MCF 10A (cell line): Measurements from ENCODE around the gene FBXO3. TPM values are rescaled to one million over a fixed set of nuclear protein-coding genes. Genes with fewer than 3 reads are reported as not detected.
"Not testable (repeated sequence)": the region's sequence is repeated elsewhere in the genome, so short reads cannot be mapped to it uniquely, and the experiment has no call there.

Experiments used
- BruUV-seq: library from RNA; stranded (reverse); fragments of 400-500 nt; replicated peaks from 2 replicates; lab custom pipeline; 2021; lab: Mats Ljungman, UMichigan
- CTCF ChIA-PET: fragments of 300-600 bp; sonication (Branson Sonifier 250); formaldehyde crosslinking; extraction: SDS; loops from one replicate; lab custom pipeline; 2021; ENCODE audit warnings: antibody characterized with exemption, inconsistent platforms; lab: Yijun Ruan, JAX
- POLR2A ChIA-PET: fragments of 300-600, 350-650 bp; sonication (Branson Sonifier 250); formaldehyde crosslinking; extraction: SDS; loops from one replicate; lab custom pipeline; 2020; ENCODE audit warnings: antibody characterized with exemption, inconsistent platforms; lab: Yijun Ruan, JAX
- DNase-seq: peaks from one replicate; pipeline ENCODE4 v3.0.0-alpha.2; 2018; ENCODE audit not compliant: unreplicated experiment
- H3K27ac Mint-ChIP-seq: one replicate; pipeline ENCODE4 v1.8.0; 2022; ENCODE audit warnings: mild to moderate bottlenecking, low read depth, mixed read lengths; ENCODE audit not compliant: unreplicated experiment
- H3K27me3 Mint-ChIP-seq: one replicate; pipeline ENCODE4 v1.8.0; 2022; ENCODE audit warnings: mixed read lengths; ENCODE audit not compliant: insufficient read depth, unreplicated experiment
- H3K36me3 Mint-ChIP-seq: one replicate; pipeline ENCODE4 v1.8.0; 2022; ENCODE audit warnings: mild to moderate bottlenecking, moderate library complexity, mixed read lengths; ENCODE audit not compliant: insufficient read depth, unreplicated experiment
- H3K4me1 Mint-ChIP-seq: one replicate; pipeline ENCODE4 v1.8.0; 2022; ENCODE audit warnings: mixed read lengths; ENCODE audit not compliant: insufficient read depth, unreplicated experiment
- H3K4me3 Mint-ChIP-seq: one replicate; pipeline ENCODE4 v1.8.0; 2022; ENCODE audit warnings: mild to moderate bottlenecking, moderate library complexity, mixed read lengths; ENCODE audit not compliant: unreplicated experiment
- H3K9me3 Mint-ChIP-seq: one replicate; pipeline ENCODE4 v1.8.0; 2022; ENCODE audit warnings: mixed read lengths; ENCODE audit not compliant: unreplicated experiment
- CTCF ChIP-seq: fragments of 200-600 bp; IDR thresholded peaks from one replicate; pipeline ENCODE4 v1.8.0; 2022; ENCODE audit warnings: antibody characterized with exemption, mild to moderate bottlenecking; ENCODE audit not compliant: unreplicated experiment
- intact Hi-C: fragments of 100-400 bp; cut with micrococcal nuclease; formaldehyde crosslinking; loops from 2 replicates; pipeline ENCODE4 v1.14.1; 2022
- total RNA-seq: library from RNA; stranded (reverse); gene quantifications from 2 replicates; pipeline ENCODE4 v1.2.3, GENCODE V29; 2022

Gene FBXO3
- total RNA-seq, 1 experiment from 2014 or later: 20.1 TPM

DNA sequence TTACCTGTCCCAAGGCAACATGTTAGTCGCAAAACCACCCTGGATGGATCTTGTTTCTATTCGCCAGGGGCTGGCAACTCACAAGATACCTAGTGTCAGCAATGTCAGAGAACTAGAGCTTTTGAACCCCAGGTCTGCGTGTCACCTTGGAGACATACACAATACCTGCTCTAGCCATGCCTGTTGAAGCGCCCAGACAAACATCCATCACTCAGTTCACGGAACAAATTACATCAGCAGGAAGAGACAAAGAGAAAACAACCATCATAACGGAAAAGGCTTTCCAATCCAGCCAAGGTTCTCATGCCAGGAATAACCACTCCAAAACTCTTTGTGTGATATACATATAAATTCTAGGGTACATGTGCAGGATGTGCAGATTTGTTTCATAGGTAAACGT lies 40.3 kb downstream of the FBXO3 start:
- peak; percentile 37 for DNase-seq
- peaks cover 59% of the 10 kb centered on the region for H3K36me3 Mint-ChIP-seq
- BruUV-seq: no TSS peak
- H3K4me3 Mint-ChIP-seq: peak overlapping the region; percentile 88
- H3K4me1 Mint-ChIP-seq: peaks cover 66% of the 10 kb centered on the region
- intact Hi-C loops: no loop called here
- H3K27ac Mint-ChIP-seq: peak overlapping the region; percentile 35
- CTCF ChIA-PET: interaction anchor here (0.8 to 8.1 kb wide), 3 partner anchors 9 to 33 kb away, joined by 3 to 78 read pairs (median 8); partner anchors contain the start of gene C11orf91
- POLR2A ChIA-PET: interaction anchor here (0.7 to 11.3 kb wide), 12 partner anchors 9 to 572 kb away, joined by 3 to 409 read pairs (median 6); partner anchors contain the start of genes C11orf91, CSTF3 and FBXO3
- no peak for TF ChIP-seq CTCF
- no peaks in the 10 kb centered on the region for H3K9me3 Mint-ChIP-seq
- H3K27me3 Mint-ChIP-seq: no peaks in the 10 kb centered on the region

GRCh38 chr11:33731723-33732531 lies 42.4 kb downstream of the FBXO3 start:
- peak overlapping the region; percentile 88 for H3K4me3 Mint-ChIP-seq
- H3K9me3 Mint-ChIP-seq: no peaks in the 10 kb centered on the region
- intact Hi-C loops: no loop called here
- H3K27ac Mint-ChIP-seq: peak overlapping the region; percentile 50
- no peak for DNase-seq
- no peak for TF ChIP-seq CTCF
- CTCF ChIA-PET: interaction anchor here (0.5 to 8.1 kb wide), 4 partner anchors 16 to 605 kb away, joined by 3 to 78 read pairs (median 4); no protein-coding TSS in a partner anchor
- H3K36me3 Mint-ChIP-seq: peaks cover 76% of the 10 kb centered on the region
- peaks cover 49% of the 10 kb centered on the region for H3K4me1 Mint-ChIP-seq
- no peaks in the 10 kb centered on the region for H3K27me3 Mint-ChIP-seq
- POLR2A ChIA-PET: interaction anchor here (1.0 to 7.1 kb wide), 3 partner anchors 9 to 94 kb away, joined by 3 to 70 read pairs (median 4); no protein-coding TSS in a partner anchor
- no TSS peak for BruUV-seq

- Mint-ChIP-seq H3K27me3 (no peaks in the 10 kb centered on the region), H3K27ac (no peak overlapping the region), H3K9me3 (no peaks in the 10 kb centered on the region), H3K4me3 (peak overlapping the region; percentile 15), H3K36me3 (peaks cover 84% of the 10 kb centered on the region), H3K4me1 (peaks cover 58% of the 10 kb centered on the region)
- no peak for DNase-seq
- no peak for TF ChIP-seq CTCF
- CTCF ChIA-PET: interaction anchor here (0.5 to 1.4 kb wide), 3 partner anchors 14 to 401 kb away, joined by 3 to 5 read pairs (median 3); no protein-coding TSS in a partner anchor
- POLR2A ChIA-PET: interaction anchor here (1.1 to 7.1 kb wide), 2 partner anchors 15 to 24 kb away, joined by 11 to 70 read pairs; no protein-coding TSS in a partner anchor
- BruUV-seq: no TSS peak
- intact Hi-C loops: no loop called here
Observed at GRCh38 chr11:33730716-33731115, 43.6 kb downstream of the FBXO3 start.

DNA sequence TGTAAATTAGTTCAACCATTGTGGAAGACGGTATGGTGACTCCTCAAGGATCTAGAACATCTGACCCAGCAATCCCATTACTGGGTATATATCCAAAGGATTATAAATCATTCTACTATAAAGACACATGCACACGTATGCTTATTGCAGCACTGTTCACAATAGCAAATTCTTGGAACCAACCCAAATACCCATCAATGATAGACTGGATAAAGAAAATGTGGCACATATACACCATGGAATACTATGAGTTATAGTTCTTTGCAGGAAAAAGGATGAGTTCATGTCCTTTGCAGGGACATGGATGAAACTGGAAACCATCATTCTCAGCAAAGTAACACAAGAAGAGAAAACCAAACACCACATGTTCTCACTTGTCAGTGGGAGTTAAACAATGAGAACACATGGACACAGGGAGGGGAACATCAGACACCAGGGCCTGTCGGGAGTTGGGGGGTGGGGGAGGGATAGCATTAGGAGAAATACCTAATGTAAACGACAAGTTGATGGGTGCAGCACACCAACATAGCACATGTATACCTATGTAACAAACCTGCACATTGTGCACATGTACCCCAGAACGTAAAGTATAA lies 45.2 kb downstream of the FBXO3 start:
- Mint-ChIP-seq H3K4me1 (peaks cover 66% of the 10 kb centered on the region), H3K36me3 (peaks cover 77% of the 10 kb centered on the region), H3K4me3 (peak overlapping the region; percentile 43)
- H3K27me3 Mint-ChIP-seq, POLR2A ChIA-PET, DNase-seq, H3K27ac Mint-ChIP-seq, BruUV-seq, intact Hi-C loops, H3K9me3 Mint-ChIP-seq: not testable (repeated sequence)
- CTCF ChIA-PET: interaction anchor here (2.5 kb wide), 1 partner anchor 13 kb away, joined by 11 read pairs; no protein-coding TSS in a partner anchor

GRCh38 chr11:33727539-33727938 lies 46.8 kb downstream of the FBXO3 start:
- peaks cover 72% of the 10 kb centered on the region for H3K4me1 Mint-ChIP-seq
- H3K27me3 Mint-ChIP-seq, H3K4me3 Mint-ChIP-seq, H3K9me3 Mint-ChIP-seq, DNase-seq, intact Hi-C loops, BruUV-seq, H3K27ac Mint-ChIP-seq: not testable (repeated sequence)
- H3K36me3 Mint-ChIP-seq: peaks cover 69% of the 10 kb centered on the region
- ChIA-PET CTCF (interaction anchor here (0.6 to 2.5 kb wide), 2 partner anchors 11 to 367 kb away, joined by 3 to 11 read pairs; no protein-coding TSS in a partner anchor), POLR2A (interaction anchor here (1.7 to 16.2 kb wide), 2 partner anchors 10 to 12 kb away, joined by 4 to 409 read pairs; partner anchors contain the start of gene CD59)
